HUES6 (cell line): ENCODE measurements around the gene SRD5A3.

Experiments
- H3K27ac ChIP-seq: 2 replicates; pipeline ENCODE4 v1.7.0; 2013; ENCODE audit warnings: low read depth, mild to moderate bottlenecking, low read length, inconsistent platforms
- H3K27me3 ChIP-seq: 2 replicates; pipeline ENCODE4 v1.6.1; 2013; ENCODE audit warnings: low read length; ENCODE audit not compliant: control insufficient read depth, insufficient read depth
- H3K36me3 ChIP-seq: 2 replicates; pipeline ENCODE4 v1.6.1; 2013; ENCODE audit warnings: low read length; ENCODE audit not compliant: control insufficient read depth, insufficient read depth
- H3K4me1 ChIP-seq: 2 replicates; pipeline ENCODE4 v1.6.1; 2013; ENCODE audit warnings: low read length; ENCODE audit not compliant: control insufficient read depth, insufficient read depth
- H3K4me3 ChIP-seq: 2 replicates; pipeline ENCODE4 v1.5.1; 2013; ENCODE audit warnings: low read depth, low read length
- H3K9ac ChIP-seq: one replicate; pipeline ENCODE4 v1.6.1; 2013; ENCODE audit warnings: mild to moderate bottlenecking, low read length
- H3K9me3 ChIP-seq: 2 replicates; pipeline ENCODE4 v1.6.1; 2013; ENCODE audit warnings: low read depth, low read length; ENCODE audit not compliant: control insufficient read depth, insufficient read depth

Gene SRD5A3

DNA sequence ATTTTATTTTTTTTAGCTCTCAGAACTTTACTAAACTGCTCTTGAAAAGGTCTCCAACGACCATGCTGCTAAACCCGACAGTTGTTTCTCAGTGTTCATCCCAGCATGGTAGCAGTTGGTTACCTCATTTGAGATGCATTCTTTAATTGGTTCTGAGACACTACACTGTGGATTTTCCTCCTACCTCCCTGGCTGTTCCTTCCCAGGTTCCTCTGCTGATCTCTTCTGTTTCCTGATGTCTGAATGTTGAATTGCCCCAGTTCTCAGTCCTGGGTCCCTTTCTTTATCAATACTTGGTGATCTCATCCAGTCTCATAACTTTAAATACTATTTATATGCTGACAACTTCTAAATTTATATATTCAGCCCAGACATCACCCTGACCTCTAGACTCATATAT, 30.7 kb downstream of the SRD5A3 start:
- no peaks in the 10 kb centered on the region for H3K27me3 ChIP-seq
- no peaks in the 10 kb centered on the region for H3K4me1 ChIP-seq
- H3K9me3 ChIP-seq: no peaks in the 10 kb centered on the region
- H3K36me3 ChIP-seq: no peaks in the 10 kb centered on the region
- no peak overlapping the region for H3K9ac ChIP-seq
- no peak overlapping the region for H3K27ac ChIP-seq
- no peak overlapping the region for H3K4me3 ChIP-seq

DNA sequence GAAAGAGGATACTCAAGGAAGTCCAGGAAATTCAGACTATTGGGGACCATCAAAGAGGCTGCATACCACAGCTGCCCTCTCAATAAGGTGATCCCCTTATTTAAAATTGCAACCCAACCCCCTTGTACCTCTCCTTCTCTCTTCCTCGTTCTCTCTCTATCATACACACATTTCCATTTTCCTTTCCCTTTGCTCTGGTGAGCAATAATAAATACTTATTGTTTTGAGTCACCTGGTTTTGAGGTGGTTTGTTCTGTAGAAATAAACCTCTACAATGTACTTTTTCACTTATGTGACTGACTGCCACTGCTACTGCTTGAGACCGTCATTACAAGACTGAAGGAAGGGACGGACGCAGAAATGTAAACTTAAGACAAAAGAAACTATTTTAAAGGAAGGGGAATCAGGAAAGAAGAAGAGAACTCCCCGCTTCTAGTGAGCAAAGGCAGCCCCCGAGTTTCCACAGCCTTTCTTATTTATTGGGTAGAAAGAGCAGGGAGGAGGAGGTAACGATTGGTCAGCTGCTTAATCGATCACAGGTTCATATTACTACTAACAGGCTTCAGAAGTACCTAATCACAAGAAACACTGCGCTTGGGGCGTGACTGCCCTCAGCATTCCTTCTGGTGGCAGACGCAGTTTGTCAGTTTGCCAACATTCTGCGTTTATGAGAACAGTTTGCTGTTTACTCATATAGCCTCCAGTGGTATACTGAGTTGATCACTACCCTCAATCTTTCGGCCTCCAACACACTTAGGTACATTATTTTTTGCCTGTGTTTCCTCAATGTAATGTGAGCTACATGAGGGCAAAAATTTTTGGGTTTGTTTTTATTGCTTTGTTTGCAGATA, 32.8 kb downstream of the SRD5A3 start:
- Histone ChIP-seq H3K36me3 (no peaks in the 10 kb centered on the region), H3K4me1 (no peaks in the 10 kb centered on the region), H3K27me3 (no peaks in the 10 kb centered on the region), H3K4me3 (no peak overlapping the region), H3K9ac (no peak overlapping the region), H3K27ac (no peak overlapping the region), H3K9me3 (no peaks in the 10 kb centered on the region)

DNA sequence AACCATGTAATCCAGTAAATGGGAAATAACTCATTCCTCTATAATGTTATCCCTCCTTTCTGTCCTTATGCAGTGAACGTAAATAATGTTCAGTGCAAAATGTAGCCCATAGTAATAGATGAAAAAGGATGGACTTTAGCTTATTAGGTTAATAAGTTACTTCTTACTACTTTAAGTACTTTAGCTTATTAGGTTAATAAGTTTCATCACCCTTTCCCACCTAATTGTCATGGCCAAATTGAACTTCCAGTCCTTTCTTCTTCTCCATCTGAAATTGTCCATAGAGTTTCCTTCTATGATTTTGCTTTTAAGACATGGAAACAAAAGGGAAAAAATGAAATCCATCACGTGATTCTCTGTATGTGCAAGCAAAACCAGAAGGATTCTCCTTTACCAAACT, 34.5 kb downstream of the SRD5A3 start:
- Histone ChIP-seq H3K4me3 (no peak overlapping the region), H3K9ac (no peak overlapping the region), H3K27me3 (no peaks in the 10 kb centered on the region), H3K4me1 (peaks cover 3% of the 10 kb centered on the region; the same call in 1 of the 2 replicates), H3K36me3 (no peaks in the 10 kb centered on the region), H3K9me3 (no peaks in the 10 kb centered on the region), H3K27ac (no peak overlapping the region)

DNA sequence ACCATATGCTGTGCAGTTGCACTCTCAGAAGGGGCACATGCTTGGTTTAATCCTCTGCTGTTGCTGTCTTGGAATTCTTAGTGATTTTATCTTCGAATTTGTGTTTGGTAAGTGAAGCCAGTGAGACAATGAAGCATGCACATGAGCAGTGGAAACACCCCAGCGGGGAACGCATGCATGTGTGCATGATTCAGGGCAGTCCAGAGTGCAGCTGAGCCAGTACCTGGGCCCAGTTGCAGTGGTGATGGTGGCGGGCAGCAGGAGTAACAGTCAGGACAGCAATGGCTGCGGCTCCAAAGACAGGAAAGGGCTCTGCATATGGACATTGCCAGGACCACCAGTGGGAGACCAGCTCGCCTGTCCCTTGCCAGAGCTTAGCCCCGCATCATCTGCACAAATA, 35.5 kb downstream of the SRD5A3 start:
- Histone ChIP-seq H3K4me3 (no peak overlapping the region), H3K27ac (no peak overlapping the region), H3K36me3 (no peaks in the 10 kb centered on the region), H3K9ac (no peak overlapping the region), H3K27me3 (no peaks in the 10 kb centered on the region), H3K4me1 (peaks cover 5% of the 10 kb centered on the region; the same call in 1 of the 2 replicates), H3K9me3 (no peaks in the 10 kb centered on the region)

DNA sequence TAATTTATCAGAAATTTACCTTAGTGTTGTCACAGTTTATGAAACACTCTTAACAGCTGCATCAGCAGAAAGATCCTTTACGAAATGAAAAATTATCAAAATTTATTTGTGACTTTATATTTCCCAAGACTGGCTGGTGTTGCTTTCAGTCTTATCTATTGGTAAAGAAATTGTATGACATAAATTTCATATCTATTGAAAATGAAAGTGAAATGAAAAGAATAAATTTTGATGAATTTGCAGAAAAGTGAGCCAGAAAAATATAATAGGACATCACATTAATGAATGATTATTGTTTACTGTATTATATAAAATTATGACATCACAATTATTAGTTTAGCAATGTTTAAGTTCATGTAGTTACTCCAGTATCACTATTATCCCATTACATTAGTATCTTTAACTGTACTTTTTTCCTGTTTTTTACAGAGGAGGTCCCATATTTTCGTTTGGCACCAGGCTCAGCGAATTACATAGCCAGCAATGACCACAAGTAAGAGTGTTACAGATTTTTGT, 36.5 kb downstream of the SRD5A3 start:
- Histone ChIP-seq H3K4me3 (no peak overlapping the region), H3K27ac (no peak overlapping the region), H3K9me3 (no peaks in the 10 kb centered on the region), H3K9ac (no peak overlapping the region), H3K27me3 (no peaks in the 10 kb centered on the region), H3K4me1 (peaks cover 5% of the 10 kb centered on the region; the same call in 1 of the 2 replicates), H3K36me3 (no peaks in the 10 kb centered on the region)

DNA sequence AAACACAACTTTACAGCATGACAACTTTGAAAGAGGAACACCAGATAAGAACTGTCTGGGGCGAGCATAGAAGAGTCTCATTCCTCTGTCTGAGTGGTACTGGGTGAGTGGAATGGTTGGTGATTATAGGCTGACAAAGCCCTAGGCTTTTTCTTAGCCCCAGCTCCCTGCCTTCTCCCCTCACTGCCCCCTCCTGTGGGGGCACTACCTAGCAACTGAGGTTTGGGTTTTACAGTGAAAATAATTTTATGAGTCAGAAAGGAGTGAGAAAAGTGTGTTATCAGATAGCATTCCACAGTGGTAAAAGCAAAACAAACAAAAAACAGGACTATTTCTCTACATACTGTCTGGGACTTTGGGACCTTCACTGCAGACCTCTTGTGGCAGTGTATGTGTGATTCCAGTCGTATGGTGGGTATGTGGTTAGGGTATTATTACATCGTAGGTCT, 39.2 kb downstream of the SRD5A3 start:
- Histone ChIP-seq H3K9me3 (no peaks in the 10 kb centered on the region), H3K9ac (no peak overlapping the region), H3K4me3 (no peak overlapping the region), H3K27ac (no peak overlapping the region), H3K4me1 (peaks cover 5% of the 10 kb centered on the region; the same call in 1 of the 2 replicates), H3K27me3 (no peaks in the 10 kb centered on the region), H3K36me3 (no peaks in the 10 kb centered on the region)

DNA sequence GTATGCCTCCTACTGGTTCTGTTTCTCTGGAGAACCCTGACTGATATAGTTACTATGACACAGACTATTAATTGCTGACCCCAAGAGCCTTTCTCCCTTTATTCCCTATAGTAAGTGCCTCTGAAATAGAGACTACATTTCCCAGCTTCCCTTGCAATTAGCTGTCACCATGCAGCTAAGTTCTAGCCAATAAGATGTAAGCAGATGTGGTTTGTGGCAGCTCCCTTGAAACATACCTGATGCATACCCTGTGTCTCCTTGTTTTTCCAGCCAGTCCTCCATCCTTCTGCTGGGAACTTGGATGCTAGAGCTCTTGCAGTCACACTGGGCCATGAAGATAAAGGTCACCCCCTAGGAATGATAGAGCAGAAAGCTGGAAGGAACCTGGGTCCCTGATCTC, 40.0 kb downstream of the SRD5A3 start:
- no peak overlapping the region for H3K9ac ChIP-seq
- H3K36me3 ChIP-seq: no peaks in the 10 kb centered on the region
- H3K4me3 ChIP-seq: no peak overlapping the region
- H3K27me3 ChIP-seq: no peaks in the 10 kb centered on the region
- no peaks in the 10 kb centered on the region for H3K9me3 ChIP-seq
- peaks cover 5% of the 10 kb centered on the region; the same call in 1 of the 2 replicates for H3K4me1 ChIP-seq
- H3K27ac ChIP-seq: no peak overlapping the region

DNA sequence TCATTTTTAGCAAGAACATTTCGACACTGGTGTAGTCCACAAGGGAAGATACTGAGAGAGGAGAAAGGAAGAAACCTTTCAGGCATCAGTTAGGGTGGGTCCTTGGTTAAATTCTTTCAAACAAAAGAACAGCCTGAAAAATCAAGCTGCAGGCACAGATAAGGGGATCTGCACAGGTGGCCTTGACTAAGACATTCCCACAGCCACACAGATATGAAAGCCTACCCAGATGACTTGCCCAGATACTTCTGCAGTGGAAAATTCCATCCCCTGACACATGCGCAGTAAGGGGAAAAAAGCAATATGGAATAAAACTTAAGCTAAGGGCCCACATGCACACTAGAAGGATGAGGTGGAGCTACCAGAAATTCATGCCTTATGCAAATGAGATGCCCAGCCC, 40.8 kb downstream of the SRD5A3 start:
- Histone ChIP-seq H3K27me3 (no peaks in the 10 kb centered on the region), H3K4me3 (no peak overlapping the region), H3K4me1 (peaks cover 5% of the 10 kb centered on the region; the same call in 1 of the 2 replicates), H3K9ac (no peak overlapping the region), H3K9me3 (no peaks in the 10 kb centered on the region), H3K36me3 (no peaks in the 10 kb centered on the region), H3K27ac (no peak overlapping the region)

DNA sequence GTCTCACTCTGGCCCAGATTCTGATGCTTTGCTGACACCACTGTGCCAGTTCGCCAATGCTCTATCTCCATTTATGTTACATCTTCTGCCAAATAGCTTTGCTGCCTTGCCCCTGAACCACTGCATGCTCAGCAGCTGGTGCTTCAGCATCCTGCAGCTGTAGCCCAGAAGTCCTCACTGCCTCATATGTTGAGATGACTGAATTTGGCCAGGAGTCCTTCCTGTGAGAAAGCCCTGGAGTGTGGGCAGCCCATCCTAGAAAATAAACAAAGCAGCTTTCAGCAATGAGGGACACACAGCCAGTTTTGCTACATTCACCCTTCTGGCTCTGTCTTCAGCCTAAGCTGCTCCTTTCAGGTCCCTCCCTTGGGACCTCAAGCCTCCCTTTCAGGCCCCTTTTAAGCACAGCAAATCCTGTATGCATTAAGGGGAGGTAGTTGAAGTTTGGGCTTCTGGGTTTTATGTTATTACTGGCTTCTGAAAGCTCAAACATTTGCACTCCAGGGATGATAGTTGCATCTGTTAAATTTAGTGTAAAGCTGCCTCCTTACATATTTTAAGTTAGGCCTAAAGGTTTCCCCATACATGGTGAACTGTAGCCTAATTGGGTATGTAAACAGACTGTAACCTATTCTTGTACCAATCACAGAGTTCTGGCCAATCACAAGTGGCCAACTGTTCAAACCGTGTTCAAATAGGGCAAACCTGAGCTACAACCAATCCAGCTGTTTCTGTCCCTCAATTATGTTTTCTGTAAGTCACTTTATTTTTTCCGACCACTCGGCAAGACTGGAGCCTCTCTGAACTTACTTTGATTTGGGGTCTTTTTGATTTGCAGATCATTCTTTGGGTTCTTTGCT, 47.6 kb downstream of the SRD5A3 start:
- Histone ChIP-seq H3K9me3 (no peaks in the 10 kb centered on the region), H3K27ac (no peak overlapping the region), H3K9ac (no peak overlapping the region), H3K27me3 (no peaks in the 10 kb centered on the region), H3K4me1 (peaks cover 8% of the 10 kb centered on the region), H3K36me3 (peaks cover 2% of the 10 kb centered on the region; the same call in 1 of the 2 replicates), H3K4me3 (no peak overlapping the region)

DNA sequence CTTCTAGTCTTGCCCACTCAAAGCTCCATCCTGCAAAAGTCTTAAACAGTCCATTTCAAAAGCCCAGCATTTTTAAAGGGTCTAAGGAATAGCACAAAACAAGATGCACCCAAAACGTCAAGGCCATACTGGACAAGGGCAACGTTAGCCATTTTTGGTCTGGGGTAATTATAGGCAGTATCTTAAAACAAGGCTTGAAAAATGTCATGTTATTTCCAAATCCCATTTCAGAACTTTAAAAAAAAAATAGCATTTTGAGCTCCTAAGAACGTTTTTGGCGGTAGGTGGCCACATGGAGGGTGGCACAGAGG, 49.1 kb downstream of the SRD5A3 start:
- Histone ChIP-seq H3K4me3 (peak overlapping the region; percentile 90), H3K9ac (peak overlapping the region; percentile 91), H3K27me3 (no peaks in the 10 kb centered on the region), H3K36me3 (peaks cover 8% of the 10 kb centered on the region), H3K9me3 (no peaks in the 10 kb centered on the region), H3K4me1 (peaks cover 8% of the 10 kb centered on the region), H3K27ac (0 out of 2 replicates have a peak overlapping the region, but pooled peaks have one; percentile 91)
